ENCODE data around the gene ADPRM.

GRCh38 chr17:10657879-10658278, 39.5 kb upstream of the ADPRM start:
- TF ChIP-seq POLR2AphosphoS5 (IDR thresholded peaks at IDR 0.05) (no peak), CTCF (IDR thresholded peaks at IDR 0.05) (no peak)

Data from esophagus muscularis mucosa (tissue), 3 donors.